AG09309 (cell line): Measurements from ENCODE around the gene CASK.

Experiments used
- DNase-seq: peaks from one replicate; pipeline ENCODE4 v3.0.0-alpha.2; 2010; ENCODE audit warnings: low read depth
- H3K4me3 ChIP-seq: 2 replicates; pipeline ENCODE4 v1.5.1; 2011; ENCODE audit warnings: mild to moderate bottlenecking, low read depth, low read length, moderate library complexity; ENCODE audit not compliant: control insufficient read depth
- TF ChIP-seq, protein P1 (sequence below): IDR thresholded peaks from 2 replicates; pipeline ENCODE4 v1.5.1; 2011; ENCODE audit warnings: mild to moderate bottlenecking, low read depth, low read length, inconsistent platforms; ENCODE audit not compliant: insufficient read depth, control insufficient read depth; ENCODE audit errors: missing control alignments

CASK gene

DNA sequence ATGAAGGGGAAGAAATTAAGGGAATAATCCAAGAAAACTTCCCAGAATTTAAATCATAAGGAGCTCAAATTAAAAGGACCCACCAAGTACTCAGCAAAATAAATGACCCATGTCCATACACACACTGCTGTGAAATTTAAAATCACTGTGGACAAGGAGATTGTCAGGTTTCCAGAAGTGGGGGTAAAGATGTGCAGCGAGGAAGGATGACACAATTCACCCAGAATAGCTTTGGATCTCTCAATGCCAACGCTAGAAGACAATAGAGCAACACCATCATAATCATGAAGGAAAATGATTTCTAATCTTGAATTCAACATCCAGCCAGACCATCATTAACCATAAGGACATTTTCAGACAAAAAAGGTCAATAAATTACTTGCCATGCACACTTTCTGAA is 65.7 kb downstream of the CASK start:
- no peak overlapping the region for H3K4me3 ChIP-seq
- DNase-seq: no peak
- TF ChIP-seq, protein P1, sequence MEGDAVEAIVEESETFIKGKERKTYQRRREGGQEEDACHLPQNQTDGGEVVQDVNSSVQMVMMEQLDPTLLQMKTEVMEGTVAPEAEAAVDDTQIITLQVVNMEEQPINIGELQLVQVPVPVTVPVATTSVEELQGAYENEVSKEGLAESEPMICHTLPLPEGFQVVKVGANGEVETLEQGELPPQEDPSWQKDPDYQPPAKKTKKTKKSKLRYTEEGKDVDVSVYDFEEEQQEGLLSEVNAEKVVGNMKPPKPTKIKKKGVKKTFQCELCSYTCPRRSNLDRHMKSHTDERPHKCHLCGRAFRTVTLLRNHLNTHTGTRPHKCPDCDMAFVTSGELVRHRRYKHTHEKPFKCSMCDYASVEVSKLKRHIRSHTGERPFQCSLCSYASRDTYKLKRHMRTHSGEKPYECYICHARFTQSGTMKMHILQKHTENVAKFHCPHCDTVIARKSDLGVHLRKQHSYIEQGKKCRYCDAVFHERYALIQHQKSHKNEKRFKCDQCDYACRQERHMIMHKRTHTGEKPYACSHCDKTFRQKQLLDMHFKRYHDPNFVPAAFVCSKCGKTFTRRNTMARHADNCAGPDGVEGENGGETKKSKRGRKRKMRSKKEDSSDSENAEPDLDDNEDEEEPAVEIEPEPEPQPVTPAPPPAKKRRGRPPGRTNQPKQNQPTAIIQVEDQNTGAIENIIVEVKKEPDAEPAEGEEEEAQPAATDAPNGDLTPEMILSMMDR: no peak

DNA sequence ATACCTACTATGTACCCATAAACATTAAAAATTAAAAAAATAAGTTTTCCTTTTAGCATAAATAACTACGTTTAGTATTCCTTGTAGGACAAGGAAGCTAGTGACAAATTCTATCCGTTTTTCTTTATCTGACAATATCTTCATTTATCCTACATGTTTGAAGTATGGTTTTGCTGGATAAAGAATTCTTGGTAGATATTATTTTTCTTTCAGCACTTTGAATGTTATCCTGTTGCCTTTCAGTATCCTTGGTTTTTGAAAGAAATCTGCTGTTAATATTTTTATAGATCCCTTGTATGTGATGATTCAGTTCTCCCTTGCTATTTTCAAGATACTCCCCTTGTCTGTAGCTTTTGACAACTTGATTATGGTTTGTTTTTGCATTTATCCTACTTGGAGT is 76.6 kb downstream of the CASK start:
- no peak for DNase-seq
- TF ChIP-seq, protein P1: no peak
- H3K4me3 ChIP-seq: no peak overlapping the region

DNA sequence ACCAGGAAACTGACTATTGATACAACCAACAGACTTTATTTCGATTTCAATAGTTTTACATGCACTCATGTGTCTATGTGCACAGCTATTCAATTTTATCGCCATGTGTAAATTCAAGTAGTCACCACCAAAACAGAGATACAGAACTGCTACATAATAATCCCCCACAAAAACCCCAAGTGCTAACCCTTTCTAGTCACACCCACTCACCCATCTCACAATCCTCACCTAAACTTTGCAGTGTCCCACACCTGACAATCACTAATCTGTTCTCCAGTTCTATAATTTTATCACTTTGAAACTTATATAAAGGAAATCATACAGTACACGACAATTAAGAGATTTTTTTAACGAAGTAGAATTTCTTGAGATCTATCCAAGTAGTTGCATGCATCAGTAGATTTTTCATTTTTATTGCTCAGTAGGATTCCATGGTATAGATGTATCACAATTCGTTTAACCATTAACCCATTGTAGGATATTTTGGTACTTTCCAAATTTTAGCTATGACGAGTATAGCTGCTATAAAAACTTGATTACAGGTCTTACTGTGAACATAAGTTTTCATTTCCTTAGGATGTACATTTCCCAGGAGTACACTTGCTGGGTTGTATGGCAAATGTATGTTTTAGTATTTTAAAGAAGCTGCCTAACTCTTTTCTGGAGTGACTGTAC is 85.9 kb downstream of the CASK start:
- H3K4me3 ChIP-seq: no peak overlapping the region
- DNase-seq: no peak
- TF ChIP-seq, protein P1: no peak

DNA sequence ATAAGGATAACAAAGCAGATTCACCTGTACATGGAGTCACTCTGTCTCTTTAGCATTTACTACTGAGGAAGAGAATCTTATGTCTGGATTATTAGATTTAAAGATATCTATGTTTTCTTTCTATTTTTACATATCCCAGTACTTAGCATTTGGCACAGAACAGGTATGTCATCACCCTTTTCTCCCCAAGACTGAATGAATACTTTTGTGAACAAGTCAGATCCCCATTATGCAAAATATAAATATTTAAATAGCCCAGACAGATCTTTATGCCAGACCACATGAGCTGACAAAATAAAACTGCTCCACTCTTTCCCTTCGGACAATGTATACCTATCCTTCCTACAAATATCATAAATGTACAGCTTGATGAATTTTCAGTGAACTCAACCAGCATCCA is 94.5 kb downstream of the CASK start:
- TF ChIP-seq, protein P1: no peak
- no peak overlapping the region for H3K4me3 ChIP-seq
- no peak for DNase-seq

DNA sequence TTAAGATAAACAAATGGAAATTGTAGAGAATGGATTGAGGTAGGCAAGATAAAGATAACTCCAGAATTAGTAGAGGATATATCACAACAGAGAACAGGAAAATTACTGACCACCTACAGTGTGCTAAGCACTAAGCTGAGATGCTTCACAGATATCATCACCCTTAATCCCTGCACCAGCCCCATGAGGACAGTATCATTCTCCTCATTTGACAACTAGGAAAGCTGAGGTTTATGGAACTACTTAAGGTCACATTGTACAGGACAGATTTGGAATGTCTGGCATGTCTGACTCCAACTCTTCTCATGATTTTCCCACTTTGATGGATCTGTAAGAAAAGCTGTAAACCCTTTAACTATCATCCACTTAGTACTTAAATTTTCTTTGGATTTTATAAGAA is 95.5 kb downstream of the CASK start:
- TF ChIP-seq, protein P1: no peak
- DNase-seq: no peak
- H3K4me3 ChIP-seq: no peak overlapping the region

DNA sequence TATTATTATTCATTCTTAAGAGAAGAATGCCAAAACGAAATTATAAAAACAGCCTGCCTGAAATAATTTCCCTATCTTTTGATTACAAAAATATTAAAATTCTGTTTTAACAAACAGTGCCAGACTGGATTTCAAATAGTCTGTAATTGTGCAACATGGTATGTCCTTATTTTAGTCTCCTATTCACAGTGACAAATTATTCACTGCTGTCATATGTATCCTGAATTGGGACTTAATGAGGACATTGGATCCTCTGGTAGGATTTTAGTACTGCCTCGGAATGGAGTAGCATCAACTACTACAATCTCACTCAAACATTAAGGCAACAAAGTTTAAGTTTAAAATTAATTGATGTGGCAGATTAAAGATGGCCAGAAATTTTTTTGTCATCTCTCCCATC is 97.6 kb downstream of the CASK start:
- no peak for DNase-seq
- TF ChIP-seq, protein P1: no peak
- no peak overlapping the region for H3K4me3 ChIP-seq

DNA sequence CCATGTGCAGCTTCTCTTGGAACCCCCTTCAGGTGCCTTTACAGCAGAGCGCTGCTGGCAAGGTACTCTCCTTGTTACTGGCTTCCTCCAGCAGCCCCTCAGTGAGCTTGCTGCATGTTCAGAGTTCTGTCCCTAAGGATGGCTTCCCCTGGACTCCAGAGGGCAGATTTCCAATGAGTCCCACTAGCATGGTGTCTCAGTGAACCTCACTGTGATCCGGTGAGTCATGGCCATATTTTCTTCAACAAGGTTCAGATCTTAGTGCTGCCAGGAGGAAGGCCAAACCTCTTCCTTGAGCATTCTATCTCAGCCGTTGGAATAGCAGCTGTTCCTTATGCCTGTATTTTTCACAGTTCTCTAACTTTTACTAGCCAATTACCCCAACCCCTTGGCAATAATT is 98.8 kb downstream of the CASK start:
- no peak for DNase-seq
- TF ChIP-seq, protein P1: peak; percentile 7
- no peak overlapping the region for H3K4me3 ChIP-seq
